Liver (tissue), 9 donors: ENCODE measurements around the gene FGFBP3. TPM values are rescaled to one million over a fixed set of nuclear protein-coding genes. Genes with fewer than 3 reads are reported as not detected.

Experiments
- DNase-seq: peaks from one replicate; pipeline ENCODE4 v3.0.0-alpha.2; 2017; ENCODE audit warnings: low spot score
- H3K27ac ChIP-seq, 2 donors: one replicate each; pipeline ENCODE4 v1.7.0; 2013; ENCODE audit warnings: inconsistent platforms in 2 of 2, low read length in 2 of 2, control low read depth in 1 of 2, low read depth in 1 of 2, mild to moderate bottlenecking in 1 of 2
- H3K27me3 ChIP-seq, 4 donors: one replicate each; pipeline versions ENCODE4 v1.6.1 to v1.7.0; 2013; ENCODE audit warnings: low read length in 3 of 4, inconsistent platforms in 1 of 4, mild to moderate bottlenecking in 1 of 4, moderate library complexity in 1 of 4; ENCODE audit not compliant: control insufficient read depth in 4 of 4, insufficient read depth in 4 of 4
- H3K36me3 ChIP-seq, 4 donors: one replicate each; pipeline versions ENCODE4 v1.6.1 to v1.7.0; 2013; ENCODE audit warnings: low read length in 3 of 4, mild to moderate bottlenecking in 3 of 4, low read depth in 1 of 4, moderate library complexity in 1 of 4; ENCODE audit not compliant: control insufficient read depth in 4 of 4, insufficient read depth in 3 of 4
- H3K4me1 ChIP-seq, 4 donors: one replicate each; pipeline versions ENCODE4 v1.6.1 to v1.7.0; 2013; ENCODE audit warnings: low read length in 3 of 4, mild to moderate bottlenecking in 3 of 4, moderate library complexity in 1 of 4; ENCODE audit not compliant: control insufficient read depth in 4 of 4, insufficient read depth in 4 of 4
- H3K4me3 ChIP-seq, 3 donors: one replicate each; pipeline versions ENCODE4 v1.6.1 to v1.7.0; 2013; ENCODE audit warnings: low read length in 3 of 3, control low read depth in 1 of 3, low read depth in 1 of 3, mild to moderate bottlenecking in 1 of 3
- H3K9ac ChIP-seq, 2 donors: one replicate each; pipeline ENCODE4 v1.7.0; 2013; ENCODE audit warnings: low read length in 2 of 2, mild to moderate bottlenecking in 2 of 2, moderate library complexity in 2 of 2, control low read depth in 1 of 2, low read depth in 1 of 2
- H3K9me3 ChIP-seq, 4 donors: one replicate each; pipeline versions ENCODE4 v1.6.1 to v1.7.0; 2013; ENCODE audit warnings: low read length in 3 of 4; ENCODE audit not compliant: control insufficient read depth in 4 of 4
- ATF3 ChIP-seq: IDR thresholded peaks from 2 replicates; pipeline ENCODE4 v1.6.1; 2016; ENCODE audit warnings: antibody characterized with exemption
- CTCF ChIP-seq: fragments of 150-350 bp; IDR thresholded peaks from 2 replicates; pipeline ENCODE4 v1.5.1; 2017; ENCODE audit warnings: improper control_type of control experiment, low read depth, low read length; ENCODE audit not compliant: missing input control
- EGR1 ChIP-seq, 2 donors: IDR thresholded peaks; 2 replicates each; pipeline ENCODE4 v1.6.1; 2016 to 2018; ENCODE audit warnings: antibody characterized with exemption in 2 of 2, low read depth in 2 of 2
- FOXA1 ChIP-seq: IDR thresholded peaks from 2 replicates; pipeline ENCODE4 v1.6.1; 2016; ENCODE audit warnings: antibody characterized with exemption
- FOXA2 ChIP-seq: IDR thresholded peaks from 2 replicates; pipeline ENCODE4 v1.6.1; 2016; ENCODE audit warnings: antibody characterized with exemption
- GABPA ChIP-seq, 2 donors: IDR thresholded peaks in 1 of 2; conservative IDR thresholded peaks in 1 of 2; 2 replicates each; pipeline ENCODE4 v1.6.1; 2016; ENCODE audit warnings: antibody characterized with exemption in 2 of 2, mild to moderate bottlenecking in 1 of 2, moderate library complexity in 1 of 2
- HNF4A ChIP-seq, 2 donors: conservative IDR thresholded peaks; 2 replicates each; pipeline ENCODE4 v1.6.1; 2016; ENCODE audit warnings: antibody characterized with exemption in 2 of 2, mild to moderate bottlenecking in 2 of 2
- HNF4G ChIP-seq: IDR thresholded peaks from 2 replicates; pipeline ENCODE4 v1.6.1; 2016; ENCODE audit warnings: antibody characterized with exemption
- JUND ChIP-seq, 2 donors: IDR thresholded peaks; 2 replicates each; pipeline ENCODE4 v1.6.1; 2016; ENCODE audit warnings: antibody characterized with exemption in 2 of 2
- MAX ChIP-seq: IDR thresholded peaks from 2 replicates; pipeline ENCODE4 v1.6.1; 2016; ENCODE audit warnings: antibody characterized with exemption
- NR2F2 ChIP-seq: IDR thresholded peaks from 2 replicates; pipeline ENCODE4 v1.6.1; 2016; ENCODE audit warnings: antibody characterized with exemption
- RAD21 ChIP-seq, 2 donors: IDR thresholded peaks; 2 replicates each; pipeline ENCODE4 v1.6.1; 2016; ENCODE audit warnings: antibody characterized with exemption in 2 of 2, mild to moderate bottlenecking in 2 of 2
- REST ChIP-seq: IDR thresholded peaks from 2 replicates; pipeline ENCODE4 v1.6.1; 2016; ENCODE audit warnings: antibody characterized with exemption, mild to moderate bottlenecking
- RXRA ChIP-seq, 2 donors: IDR thresholded peaks; 2 replicates each; pipeline ENCODE4 v1.6.1; 2017 to 2018; ENCODE audit warnings: antibody characterized with exemption in 2 of 2, mild to moderate bottlenecking in 1 of 2
- SP1 ChIP-seq: IDR thresholded peaks from 2 replicates; pipeline ENCODE4 v1.6.1; 2018; ENCODE audit warnings: antibody characterized with exemption, mild to moderate bottlenecking
- TAF1 ChIP-seq: conservative IDR thresholded peaks from 2 replicates; pipeline ENCODE4 v1.6.1; 2016; ENCODE audit warnings: antibody characterized with exemption, mild to moderate bottlenecking
- YY1 ChIP-seq: IDR thresholded peaks from 2 replicates; pipeline ENCODE4 v1.6.1; 2016; ENCODE audit warnings: antibody characterized with exemption, mild to moderate bottlenecking
- WGBS: extraction: QIAGEN DNeasy Blood & Tissue Kit; methylation state at CpG from one replicate; pipeline ENCODE4 v1.1.7; 2013; 5-methylcytosine and 5-hydroxymethylcytosine counted together
- polyA plus RNA-seq, 2 donors: library from polyadenylated mRNA; stranded (reverse) in 1 of 2; unstranded in 1 of 2; fragments of 200-250 nt in 1 of 2; fragments of >200 nt in 1 of 2; fragmentation: Nextera tagmentation in 1 of 2; extraction: Ambion mirVana in 1 of 2; gene quantifications; one replicate each; pipeline versions ENCODE4 v1.2.1 to v1.2.3, GENCODE V29; 2013 to 2015
- total RNA-seq, 2 donors: library from RNA; depleted of rRNA; stranded (reverse); fragments of >200 nt; gene quantifications; one replicate each; pipeline ENCODE4 v1.2.3, GENCODE V29; 2014
- TF ChIP-seq, protein P1 (sequence below): IDR thresholded peaks from 2 replicates; pipeline ENCODE4 v1.6.1; 2016; ENCODE audit warnings: antibody characterized with exemption
- donor health status: healthy.
- donor health status: healthy.
- donor health status: healthy.
- donor health status: healthy.
- donor health status: healthy.

Gene FGFBP3
- total and polyA plus RNA-seq, 4 donors: 0.08 to 0.37 (median 0.19) TPM

DNA sequence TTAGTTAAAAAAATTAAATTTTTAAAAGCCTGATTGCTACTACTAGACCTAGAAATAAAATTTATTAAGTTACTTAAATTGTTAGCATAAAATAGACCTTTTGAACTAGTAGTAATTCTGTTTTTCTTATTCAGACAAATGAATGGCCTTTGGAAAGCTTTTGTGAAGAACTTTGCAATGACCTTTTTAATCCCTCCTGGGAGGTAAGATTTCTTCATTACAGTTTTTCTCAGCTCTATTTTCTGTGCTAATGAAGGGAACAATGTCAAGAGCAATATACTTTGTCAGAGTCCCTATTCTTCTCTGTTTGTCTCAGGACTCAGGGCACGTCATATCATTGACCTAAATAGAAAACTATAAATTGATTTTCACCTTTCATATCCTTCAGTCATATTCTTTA lies 47.8 kb upstream of the FGFBP3 start:
- no peak overlapping the region for H3K27ac ChIP-seq
- no peaks in the 10 kb centered on the region for H3K9me3 ChIP-seq
- WGBS: 93% methylated on average over 1 of the region's 1 CpG
- H3K27me3 ChIP-seq: no peaks in the 10 kb centered on the region
- no peaks in the 10 kb centered on the region for H3K4me1 ChIP-seq
- H3K9ac ChIP-seq: no peak overlapping the region
- peaks cover 6 to 64% (median 51%) of the 10 kb centered on the region in 4 donors for H3K36me3 ChIP-seq
- TF ChIP-seq GABPA (IDR thresholded peaks at IDR 0.05 in 1 of 2, conservative IDR thresholded peaks at IDR 0.05 in 1 of 2) (no peak), MAX (no peak), NR2F2 (no peak), RXRA (IDR thresholded peaks at IDR 0.05) (no peak), ATF3 (no peak), HNF4G (no peak), YY1 (no peak), REST (no peak), RAD21 (IDR thresholded peaks at IDR 0.05) (no peak), TAF1 (no peak), EGR1 (IDR thresholded peaks at IDR 0.05; ENCODE audit: low read depth in 2 of 2) (no peak), HNF4A (conservative IDR thresholded peaks at IDR 0.05) (no peak), FOXA1 (no peak), SP1 (no peak), JUND (IDR thresholded peaks at IDR 0.05) (no peak), CTCF (no peak), FOXA2 (no peak)
- TF ChIP-seq, protein P1, sequence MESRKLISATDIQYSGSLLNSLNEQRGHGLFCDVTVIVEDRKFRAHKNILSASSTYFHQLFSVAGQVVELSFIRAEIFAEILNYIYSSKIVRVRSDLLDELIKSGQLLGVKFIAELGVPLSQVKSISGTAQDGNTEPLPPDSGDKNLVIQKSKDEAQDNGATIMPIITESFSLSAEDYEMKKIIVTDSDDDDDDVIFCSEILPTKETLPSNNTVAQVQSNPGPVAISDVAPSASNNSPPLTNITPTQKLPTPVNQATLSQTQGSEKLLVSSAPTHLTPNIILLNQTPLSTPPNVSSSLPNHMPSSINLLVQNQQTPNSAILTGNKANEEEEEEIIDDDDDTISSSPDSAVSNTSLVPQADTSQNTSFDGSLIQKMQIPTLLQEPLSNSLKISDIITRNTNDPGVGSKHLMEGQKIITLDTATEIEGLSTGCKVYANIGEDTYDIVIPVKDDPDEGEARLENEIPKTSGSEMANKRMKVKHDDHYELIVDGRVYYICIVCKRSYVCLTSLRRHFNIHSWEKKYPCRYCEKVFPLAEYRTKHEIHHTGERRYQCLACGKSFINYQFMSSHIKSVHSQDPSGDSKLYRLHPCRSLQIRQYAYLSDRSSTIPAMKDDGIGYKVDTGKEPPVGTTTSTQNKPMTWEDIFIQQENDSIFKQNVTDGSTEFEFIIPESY: no peak
- no peak overlapping the region for H3K4me3 ChIP-seq
- no peak for DNase-seq
